ENCODE results near the gene METTL8.

The METTL8 gene

DNA sequence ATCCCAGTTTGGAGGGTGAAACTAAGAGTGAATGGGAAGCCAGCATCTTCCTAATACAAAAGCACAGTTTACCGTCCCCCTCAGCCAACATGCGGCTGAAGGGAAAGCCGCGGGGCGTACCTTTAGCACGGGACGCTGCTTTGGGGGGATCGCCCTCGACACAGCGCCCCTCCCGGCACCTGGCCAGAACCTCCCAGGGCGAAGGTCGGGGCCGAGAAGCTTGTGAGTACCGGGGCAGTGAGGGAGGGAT lies at the start of gene METTL8:
METTL8 (minus strand) TSS at position 228 of the 250 bp plus-strand sequence. CDS start 41,805 bp downstream, outside the sequence.
- no peak for DNase-seq (ENCODE audit: low read depth)

GRCh38 chr2:171482877-171483276 lies 49.1 kb upstream of the METTL8 start:
- DNase-seq (ENCODE audit: low read depth) = no peak

- no peak for DNase-seq (ENCODE audit: low read depth)
Observed at GRCh38 chr2:171482308-171482707, 48.5 kb upstream of the METTL8 start.

DNA sequence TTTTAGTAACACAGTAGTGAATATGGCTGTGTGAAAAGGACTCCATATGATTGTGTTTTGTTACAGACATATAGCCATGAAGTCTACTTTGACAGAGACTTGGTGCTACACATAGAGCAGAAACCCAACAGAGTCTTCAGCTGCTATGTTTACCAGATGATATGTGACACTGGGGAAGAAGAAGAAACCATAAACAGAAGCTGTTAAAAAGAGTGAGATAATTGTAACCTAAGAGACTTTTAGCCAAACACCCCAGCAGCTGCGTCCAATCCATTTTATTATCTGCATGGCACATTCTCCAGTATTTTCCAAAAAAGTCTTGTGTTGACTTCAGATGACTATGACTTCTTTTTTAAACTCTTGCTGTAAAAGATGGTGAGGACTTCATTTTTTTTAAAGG lies 47.1 kb upstream of the METTL8 start:
- no peak for DNase-seq (ENCODE audit: low read depth)

- no peak for DNase-seq (ENCODE audit: low read depth)
Observed at GRCh38 chr2:171479154-171479814, 45.5 kb upstream of the METTL8 start.

DNA sequence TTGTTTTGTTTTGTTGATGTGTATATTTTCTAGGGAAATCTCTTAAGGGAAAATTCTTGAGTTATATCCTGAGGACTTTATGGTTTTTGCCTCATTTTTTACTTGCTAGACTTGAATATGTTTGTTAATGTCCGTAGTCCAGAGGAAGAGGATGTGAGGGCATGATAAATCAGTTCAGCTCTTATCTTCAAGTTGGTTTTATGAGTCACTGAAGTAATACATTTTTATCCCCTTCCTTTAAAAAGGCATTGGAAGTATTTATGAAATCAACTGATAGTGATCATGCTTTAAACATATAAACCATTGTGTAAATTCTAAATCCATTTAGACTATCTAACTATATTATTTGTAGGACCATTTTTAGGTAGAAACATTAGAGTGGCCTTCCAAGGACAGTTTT lies 44.6 kb upstream of the METTL8 start:
- DNase-seq (ENCODE audit: low read depth) = no peak

GRCh38 chr2:171475979-171476378 lies 42.2 kb upstream of the METTL8 start:
- DNase-seq (ENCODE audit: low read depth) = no peak

DNA sequence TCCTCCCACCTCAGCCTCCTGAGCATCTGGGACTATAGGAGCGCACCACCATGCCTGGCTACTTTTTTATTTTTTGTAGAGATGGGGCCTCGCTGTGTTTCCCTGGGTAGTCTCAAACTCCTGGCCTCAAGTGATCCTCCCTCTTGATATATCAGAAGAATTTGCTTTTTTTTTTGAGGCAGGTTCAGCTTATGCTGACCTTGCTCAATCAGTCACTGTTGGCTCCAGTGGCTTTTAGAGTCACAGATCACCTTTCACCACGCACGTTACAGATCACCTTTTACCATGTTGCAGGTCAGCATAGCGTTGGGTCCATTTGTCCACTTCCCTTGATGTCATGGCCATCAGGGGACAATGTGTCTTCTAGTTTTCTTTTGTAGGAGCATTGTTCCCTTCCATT lies 36.3 kb upstream of the METTL8 start:
- DNase-seq (ENCODE audit: low read depth) = no peak

GRCh38 chr2:171469176-171469575 lies 35.4 kb upstream of the METTL8 start:
- DNase-seq (ENCODE audit: low read depth) = no peak

- DNase-seq (ENCODE audit: low read depth) = no peak
Observed at GRCh38 chr2:171460537-171460936, 26.7 kb upstream of the METTL8 start.

DNA sequence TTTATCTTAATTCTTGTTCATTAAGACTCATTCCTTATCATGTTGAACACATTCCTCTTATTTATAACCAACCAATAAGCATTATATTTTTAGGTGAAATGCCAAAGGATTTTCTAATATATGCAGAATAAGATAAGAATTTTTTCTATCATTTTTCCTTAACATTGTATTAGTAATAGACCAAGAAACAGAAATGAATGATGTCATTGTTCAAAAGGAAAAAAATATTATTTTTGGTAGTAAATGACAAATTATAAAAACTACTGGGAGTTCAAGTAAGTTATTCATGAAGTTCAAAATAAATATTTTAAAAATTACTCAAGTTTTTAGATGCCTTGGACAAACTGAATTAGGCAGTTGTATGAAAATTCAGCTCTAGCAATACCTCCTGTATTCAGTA lies 25.7 kb upstream of the METTL8 start:
- no peak for DNase-seq (ENCODE audit: low read depth)

DNA sequence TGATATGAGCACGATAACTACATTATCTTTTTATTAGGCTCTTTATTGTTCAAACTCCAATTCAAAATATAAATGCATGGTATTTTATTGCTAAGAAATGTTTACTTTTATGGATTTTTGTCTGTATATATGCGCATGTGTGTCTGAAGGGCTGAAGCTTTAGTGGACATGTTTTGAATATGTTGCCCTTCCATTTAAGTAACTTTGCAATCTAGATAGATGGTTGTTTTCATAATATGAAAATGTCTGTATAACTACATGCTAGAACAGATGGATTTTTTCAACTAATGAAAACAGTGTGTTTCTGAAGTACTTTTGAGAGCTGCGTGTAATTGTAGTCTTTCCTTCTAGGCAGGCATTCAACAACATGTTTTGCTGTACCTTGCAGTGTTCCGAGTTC lies 19.0 kb upstream of the METTL8 start:
- no peak for DNase-seq (ENCODE audit: low read depth)

GRCh38 chr2:171451074-171451473 lies 17.3 kb upstream of the METTL8 start:
- DNase-seq (ENCODE audit: low read depth) = no peak

DNA sequence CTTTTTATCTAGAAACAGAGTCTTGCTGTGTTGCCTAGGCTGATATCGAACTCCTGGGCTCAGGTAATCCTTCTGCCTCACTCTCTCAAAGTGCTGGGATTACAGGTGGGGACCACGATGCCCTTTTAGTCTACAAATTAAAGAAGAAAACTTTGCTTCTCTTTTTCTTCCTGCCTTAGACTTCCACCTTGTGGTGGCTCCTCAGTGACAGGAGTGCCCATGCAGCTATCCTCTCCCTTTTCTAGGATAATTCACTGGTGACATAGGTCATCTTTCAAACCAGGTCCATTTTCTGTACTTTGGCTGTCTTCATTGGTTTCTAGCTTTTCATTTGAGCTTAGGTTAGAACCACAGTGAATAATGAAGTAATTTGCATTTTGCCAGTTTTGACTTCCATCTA lies 13.9 kb upstream of the METTL8 start:
- DNase-seq (ENCODE audit: low read depth) = no peak

DNA sequence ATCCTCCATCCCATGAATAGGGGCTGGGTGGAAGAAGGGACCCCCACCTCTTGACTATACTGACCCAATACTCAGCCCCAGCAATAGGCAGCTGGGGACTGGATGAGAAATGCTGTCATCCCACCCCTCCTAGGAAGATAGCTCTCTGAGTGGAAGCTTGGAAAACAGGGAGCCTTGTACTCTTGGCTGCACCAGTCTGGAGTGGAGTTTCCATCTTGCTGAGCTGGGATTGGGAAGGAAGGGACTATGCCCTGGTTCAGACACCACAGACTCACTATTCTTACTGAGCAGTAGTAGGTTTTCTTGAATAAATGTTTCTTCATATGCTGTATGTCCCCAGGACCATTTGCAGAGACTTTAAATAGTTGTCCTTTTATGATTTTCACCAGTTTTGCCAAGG lies 7.7 kb upstream of the METTL8 start:
- DNase-seq (ENCODE audit: low read depth) = no peak

DNA sequence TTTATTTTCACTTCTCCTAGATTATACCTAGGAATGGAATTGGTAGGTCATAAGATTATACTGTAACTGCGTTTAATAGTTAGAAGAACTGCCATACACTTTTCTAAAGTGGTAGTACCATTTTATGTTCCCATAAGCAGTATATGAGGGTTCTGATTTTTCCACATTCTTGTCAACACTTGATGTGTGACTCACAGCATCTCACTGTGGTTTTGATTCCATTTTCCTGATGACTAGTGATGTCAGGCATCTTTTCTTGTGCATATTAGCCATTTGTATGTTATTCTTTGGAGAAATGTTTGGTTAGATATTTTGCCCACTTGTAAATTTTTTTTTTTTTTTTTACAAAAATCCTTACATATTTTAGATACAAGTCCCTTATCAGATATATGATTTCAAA lies 2.5 kb upstream of the METTL8 start:
- no peak for DNase-seq (ENCODE audit: low read depth)

GRCh38 chr2:171434013-171434989 lies 511 bp upstream of the METTL8 start, which contains the start of gene DCAF17:
DCAF17 (plus strand) TSS chr2:171434226; CDS start chr2:171434578, 352 bp downstream.
- peak; percentile 91 for DNase-seq (ENCODE audit: low read depth)

DNA sequence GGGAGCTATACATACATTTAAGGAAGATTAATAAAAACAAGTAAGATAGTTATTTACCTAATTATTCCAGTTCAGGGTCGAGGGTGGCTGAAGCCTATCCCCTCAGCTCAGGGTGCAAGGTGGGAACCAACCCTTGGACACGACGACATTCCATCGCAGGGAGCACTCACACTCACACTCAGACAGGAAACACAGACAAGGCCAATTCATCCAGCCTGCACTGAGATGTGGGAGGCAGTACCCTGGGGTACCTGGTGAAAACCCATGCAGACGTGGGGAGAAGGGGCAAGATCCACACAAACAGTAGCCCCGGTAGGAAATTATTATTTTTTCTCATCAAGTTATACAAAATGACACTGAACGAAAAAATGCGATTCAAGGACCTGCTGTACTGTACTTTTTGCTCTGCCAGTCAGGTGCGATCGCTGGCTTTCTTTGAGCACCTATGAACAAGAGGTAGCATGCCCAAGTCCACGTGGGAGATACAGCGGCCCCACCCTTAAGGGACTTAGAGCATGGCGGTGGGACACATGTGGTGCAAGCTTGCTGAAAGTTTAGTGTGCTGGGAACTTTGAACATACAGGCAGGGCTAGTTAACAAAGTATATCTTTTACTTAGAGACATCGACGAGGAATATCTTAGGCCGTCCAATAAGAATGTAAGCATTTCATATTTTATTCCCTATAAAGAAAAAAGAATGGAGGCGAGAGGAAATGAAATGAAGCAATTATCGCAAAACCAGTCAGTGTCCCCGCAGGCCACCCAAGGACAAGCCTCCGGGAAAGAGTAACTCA lies 624 bp downstream of the METTL8 start:
- DNase-seq (ENCODE audit: low read depth) = peak; percentile 33

DNA sequence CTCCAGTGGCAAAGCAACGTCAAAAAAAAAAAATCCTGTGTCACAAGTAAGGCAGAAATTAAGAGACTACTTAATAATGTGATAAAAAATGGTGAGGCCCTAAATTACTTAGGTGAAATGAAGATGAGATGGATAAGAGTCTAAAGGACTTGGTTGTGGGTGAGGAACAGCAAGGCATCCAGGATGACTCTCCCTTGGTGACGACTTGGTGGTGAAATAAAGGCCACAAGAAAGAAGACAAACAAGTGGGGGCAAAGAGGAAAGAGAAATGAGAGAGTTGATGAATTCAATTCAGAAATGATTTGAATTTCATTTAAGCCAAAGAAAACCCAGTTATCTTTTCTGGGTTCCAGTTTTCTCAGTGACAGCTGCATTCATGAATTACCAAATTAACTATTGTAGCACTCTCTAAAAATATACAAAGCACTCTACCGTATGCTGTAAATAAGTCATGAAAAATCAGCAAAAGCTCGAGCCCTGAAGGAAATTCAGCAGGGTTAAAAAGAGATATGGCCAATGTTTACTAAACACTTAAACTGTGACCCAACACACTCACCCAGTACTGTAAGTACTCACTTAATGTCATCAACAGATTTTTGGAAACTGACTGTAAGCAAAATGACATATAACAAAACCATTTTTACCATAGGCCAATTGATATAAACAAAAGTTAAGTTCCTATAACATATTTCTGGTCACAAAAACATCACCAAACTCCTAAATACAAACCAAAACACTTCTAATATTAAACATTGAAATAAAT lies 1.4 kb downstream of the METTL8 start:
- no peak for DNase-seq (ENCODE audit: low read depth)

GRCh38 chr2:171431677-171432167 lies 2.1 kb downstream of the METTL8 start:
- no peak for DNase-seq (ENCODE audit: low read depth)

- DNase-seq (ENCODE audit: low read depth) = no peak
Observed at GRCh38 chr2:171430516-171431410, 3.0 kb downstream of the METTL8 start.
